ENCODE data around the gene NLGN1. TPM values are rescaled to one million over a fixed set of nuclear protein-coding genes. Genes with fewer than 3 reads are reported as not detected.

NLGN1 gene
- total and polyA plus RNA-seq, 11 donors, result 1.8 to 27.6 (median 15.5) TPM

DNA sequence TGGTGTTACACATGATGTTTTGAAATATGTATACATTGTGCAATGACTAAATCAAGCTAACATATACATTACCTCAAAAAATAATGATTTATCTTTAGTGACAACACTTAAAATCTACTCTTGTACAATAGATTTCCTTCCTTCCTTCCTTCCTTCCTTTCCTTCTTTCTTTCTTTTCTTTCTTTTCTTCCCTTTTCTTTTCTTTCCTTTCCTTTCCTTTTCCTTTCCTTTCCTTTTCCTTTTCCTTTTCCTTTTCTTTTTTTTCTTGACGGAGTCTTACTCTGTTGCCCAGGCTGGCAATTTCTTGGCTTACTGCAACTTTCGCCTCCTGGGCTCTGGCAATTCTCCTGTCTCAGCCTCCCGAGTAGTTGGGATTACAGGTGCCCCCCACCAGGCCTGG lies 170.5 kb downstream of the NLGN1 start:
- TF ChIP-seq POLR2A (IDR thresholded peaks at IDR 0.05), result no peak
- TF ChIP-seq, protein P1, sequence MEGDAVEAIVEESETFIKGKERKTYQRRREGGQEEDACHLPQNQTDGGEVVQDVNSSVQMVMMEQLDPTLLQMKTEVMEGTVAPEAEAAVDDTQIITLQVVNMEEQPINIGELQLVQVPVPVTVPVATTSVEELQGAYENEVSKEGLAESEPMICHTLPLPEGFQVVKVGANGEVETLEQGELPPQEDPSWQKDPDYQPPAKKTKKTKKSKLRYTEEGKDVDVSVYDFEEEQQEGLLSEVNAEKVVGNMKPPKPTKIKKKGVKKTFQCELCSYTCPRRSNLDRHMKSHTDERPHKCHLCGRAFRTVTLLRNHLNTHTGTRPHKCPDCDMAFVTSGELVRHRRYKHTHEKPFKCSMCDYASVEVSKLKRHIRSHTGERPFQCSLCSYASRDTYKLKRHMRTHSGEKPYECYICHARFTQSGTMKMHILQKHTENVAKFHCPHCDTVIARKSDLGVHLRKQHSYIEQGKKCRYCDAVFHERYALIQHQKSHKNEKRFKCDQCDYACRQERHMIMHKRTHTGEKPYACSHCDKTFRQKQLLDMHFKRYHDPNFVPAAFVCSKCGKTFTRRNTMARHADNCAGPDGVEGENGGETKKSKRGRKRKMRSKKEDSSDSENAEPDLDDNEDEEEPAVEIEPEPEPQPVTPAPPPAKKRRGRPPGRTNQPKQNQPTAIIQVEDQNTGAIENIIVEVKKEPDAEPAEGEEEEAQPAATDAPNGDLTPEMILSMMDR (IDR thresholded peaks at IDR 0.05), result no peak
- intact Hi-C loops (cut with DNase I), result no loop called here
- Histone ChIP-seq H3K36me3 (no peaks in the 10 kb centered on the region), H3K27me3 (no peaks in the 10 kb centered on the region), H3K27ac (no peak overlapping the region), H3K4me3 (no peak overlapping the region), H3K4me1 (no peaks in the 10 kb centered on the region), H3K9me3 (no peaks in the 10 kb centered on the region)
- ATAC-seq (no peak), DNase-seq (no peak)
- 79 to 91% (median 88%) methylated on average over 3 of the region's 3 CpGs for WGBS, 4 donors

DNA sequence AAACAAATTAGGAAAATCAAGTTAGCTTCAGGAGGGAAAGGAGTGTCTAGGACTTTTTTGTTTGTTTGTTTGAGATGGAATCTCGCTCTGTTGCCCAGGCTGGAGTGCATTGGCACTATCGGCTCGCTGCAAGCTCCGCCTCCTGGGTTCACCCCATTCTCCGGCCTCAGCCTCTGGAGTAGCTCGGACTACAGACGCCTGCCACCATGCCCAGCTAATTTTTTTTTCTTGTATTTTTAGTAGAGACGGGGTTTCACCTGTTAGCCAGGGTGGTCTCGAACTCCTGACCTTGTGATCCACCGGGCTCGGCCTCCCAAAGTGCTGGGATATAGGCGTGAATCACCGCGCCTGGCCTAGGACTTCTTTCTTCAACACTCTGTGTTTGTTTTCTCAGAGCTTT lies 171.1 kb downstream of the NLGN1 start:
- H3K4me3 ChIP-seq, result no peak overlapping the region
- no peaks in the 10 kb centered on the region for H3K4me1 ChIP-seq
- ATAC-seq (no peak), DNase-seq (no peak)
- intact Hi-C loops (cut with DNase I), result no loop called here
- no peaks in the 10 kb centered on the region for H3K27me3 ChIP-seq
- TF ChIP-seq, protein P1 (IDR thresholded peaks at IDR 0.05), result no peak
- no peak for TF ChIP-seq POLR2A (IDR thresholded peaks at IDR 0.05)
- 92 to 95% (median 94%) methylated on average over 14 of the region's 14 CpGs for WGBS, 4 donors
- no peak overlapping the region for H3K27ac ChIP-seq
- H3K36me3 ChIP-seq, result no peaks in the 10 kb centered on the region
- no peaks in the 10 kb centered on the region for H3K9me3 ChIP-seq

DNA sequence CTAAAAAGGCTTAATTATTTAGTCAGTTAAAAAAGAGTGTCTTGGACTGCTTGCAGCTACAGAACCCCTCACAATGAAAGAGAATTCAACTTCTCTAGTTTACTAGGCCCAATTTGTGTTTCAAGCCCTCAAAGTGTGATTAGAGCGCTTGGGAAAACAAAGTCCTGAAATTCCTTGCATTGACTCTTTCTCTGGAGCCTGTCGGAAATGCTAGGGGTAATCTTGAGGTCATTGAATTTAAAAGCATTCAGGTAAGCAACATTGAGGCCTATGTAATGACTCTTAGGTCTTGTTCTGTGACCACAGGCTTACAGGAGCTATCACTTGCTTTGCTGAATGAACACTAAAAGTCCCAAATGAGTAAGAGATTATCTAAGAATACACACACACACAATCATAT lies 186.0 kb downstream of the NLGN1 start:
- peaks cover 0 to 13% (median 0%) of the 10 kb centered on the region in 12 donors for H3K4me1 ChIP-seq
- TF ChIP-seq, protein P1 (IDR thresholded peaks at IDR 0.05), result no peak
- no peak for TF ChIP-seq POLR2A (IDR thresholded peaks at IDR 0.05)
- no peak overlapping the region for H3K27ac ChIP-seq
- no peaks in the 10 kb centered on the region for H3K9me3 ChIP-seq
- ATAC-seq, result no peak
- 88 to 92% (median 89%) methylated on average over 2 of the region's 2 CpGs for WGBS, 4 donors
- intact Hi-C loops (cut with DNase I), result loop anchor here in 1 of 10 donors (10.0 kb wide), 1 partner anchor 421 kb away; no protein-coding TSS in a partner anchor
- no peak overlapping the region for H3K4me3 ChIP-seq
- H3K27me3 ChIP-seq, result peaks cover 0 to 9% (median 0%) of the 10 kb centered on the region in 9 donors
- DNase-seq, result no peak
- no peaks in the 10 kb centered on the region for H3K36me3 ChIP-seq

DNA sequence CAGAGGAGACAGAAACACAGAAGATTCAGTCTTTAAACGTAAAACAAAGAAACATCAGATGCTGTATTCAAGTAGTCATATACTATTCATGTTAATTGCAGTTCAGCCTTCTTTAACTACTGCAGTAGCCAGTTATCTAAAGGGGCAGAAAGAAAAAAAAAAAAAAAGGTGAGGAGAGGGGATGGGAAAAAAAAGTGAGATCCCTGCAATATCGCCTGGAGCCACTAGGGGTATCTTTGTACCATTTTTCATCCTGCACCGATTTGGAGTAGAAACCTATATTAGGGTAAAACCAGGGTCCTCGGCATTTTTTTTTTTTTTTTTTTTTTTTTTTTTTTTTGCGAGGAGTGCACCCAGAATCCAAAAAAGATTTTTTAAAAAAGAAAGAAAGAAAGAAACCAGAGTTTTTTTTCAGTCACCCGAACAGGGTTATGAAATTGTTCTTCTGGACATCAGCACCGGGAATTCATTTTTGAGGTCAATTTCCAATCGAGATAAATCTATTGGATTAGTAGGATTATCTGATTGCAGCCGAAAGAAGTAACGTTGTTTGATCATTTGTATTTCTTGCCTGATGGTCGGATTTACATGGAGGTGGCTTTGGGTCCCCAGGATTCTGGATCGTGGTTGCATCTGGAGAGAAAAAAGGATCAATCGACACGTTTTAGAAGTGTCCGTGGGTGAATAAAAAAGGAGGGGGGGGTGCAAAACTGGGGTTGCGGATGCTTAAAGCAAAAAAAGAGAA lies 186.7 kb downstream of the NLGN1 start:
- H3K27me3 ChIP-seq, result peaks cover 0 to 9% (median 0%) of the 10 kb centered on the region in 9 donors
- peak in 1 of 4 donors; percentile 49 for ATAC-seq
- no peak overlapping the region for H3K27ac ChIP-seq
- H3K36me3 ChIP-seq, result no peaks in the 10 kb centered on the region
- TF ChIP-seq, protein P1 (IDR thresholded peaks at IDR 0.05), result peak; percentile 47 to 69 (median 62)
- no peak for TF ChIP-seq POLR2A (IDR thresholded peaks at IDR 0.05)
- WGBS, 4 donors, result 6 to 7% (median 6%) methylated on average over 16 of the region's 16 CpGs
- peaks cover 0 to 13% (median 0%) of the 10 kb centered on the region in 12 donors for H3K4me1 ChIP-seq
- peak overlapping the region in 11 of 12 donors; percentile 35 to 65 (median 57) for H3K4me3 ChIP-seq
- DNase-seq, result no peak
- intact Hi-C loops (cut with DNase I), result loop anchor here in 1 of 10 donors (10.0 kb wide), 1 partner anchor 421 kb away; no protein-coding TSS in a partner anchor
- no peaks in the 10 kb centered on the region for H3K9me3 ChIP-seq

All from heart left ventricle (tissue), 16 donors.